ENCODE measurements around the gene SLIT3.

SLIT3 gene

GRCh38 chr5:169298193-169298592, 2.7 kb downstream of the SLIT3 start:
- POLR2A ChIA-PET = interaction anchor here (0.5 kb wide), 1 partner anchor 291 kb away, joined by 3 read pairs; no protein-coding TSS in a partner anchor
- CTCF ChIA-PET = interaction anchor here (0.9 to 1.2 kb wide), 2 partner anchors 9 to 311 kb away, joined by 3 to 4 read pairs; no protein-coding TSS in a partner anchor
- no peak for TF ChIP-seq TARDBP (IDR thresholded peaks at IDR 0.05)
- TF ChIP-seq SP1 (IDR thresholded peaks at IDR 0.05) = no peak
- TF ChIP-seq, protein P1, sequence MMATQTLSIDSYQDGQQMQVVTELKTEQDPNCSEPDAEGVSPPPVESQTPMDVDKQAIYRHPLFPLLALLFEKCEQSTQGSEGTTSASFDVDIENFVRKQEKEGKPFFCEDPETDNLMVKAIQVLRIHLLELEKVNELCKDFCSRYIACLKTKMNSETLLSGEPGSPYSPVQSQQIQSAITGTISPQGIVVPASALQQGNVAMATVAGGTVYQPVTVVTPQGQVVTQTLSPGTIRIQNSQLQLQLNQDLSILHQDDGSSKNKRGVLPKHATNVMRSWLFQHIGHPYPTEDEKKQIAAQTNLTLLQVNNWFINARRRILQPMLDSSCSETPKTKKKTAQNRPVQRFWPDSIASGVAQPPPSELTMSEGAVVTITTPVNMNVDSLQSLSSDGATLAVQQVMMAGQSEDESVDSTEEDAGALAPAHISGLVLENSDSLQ (IDR thresholded peaks at IDR 0.05) = no peak
- no peak for DNase-seq (ENCODE audit: extremely low spot score)

DNA sequence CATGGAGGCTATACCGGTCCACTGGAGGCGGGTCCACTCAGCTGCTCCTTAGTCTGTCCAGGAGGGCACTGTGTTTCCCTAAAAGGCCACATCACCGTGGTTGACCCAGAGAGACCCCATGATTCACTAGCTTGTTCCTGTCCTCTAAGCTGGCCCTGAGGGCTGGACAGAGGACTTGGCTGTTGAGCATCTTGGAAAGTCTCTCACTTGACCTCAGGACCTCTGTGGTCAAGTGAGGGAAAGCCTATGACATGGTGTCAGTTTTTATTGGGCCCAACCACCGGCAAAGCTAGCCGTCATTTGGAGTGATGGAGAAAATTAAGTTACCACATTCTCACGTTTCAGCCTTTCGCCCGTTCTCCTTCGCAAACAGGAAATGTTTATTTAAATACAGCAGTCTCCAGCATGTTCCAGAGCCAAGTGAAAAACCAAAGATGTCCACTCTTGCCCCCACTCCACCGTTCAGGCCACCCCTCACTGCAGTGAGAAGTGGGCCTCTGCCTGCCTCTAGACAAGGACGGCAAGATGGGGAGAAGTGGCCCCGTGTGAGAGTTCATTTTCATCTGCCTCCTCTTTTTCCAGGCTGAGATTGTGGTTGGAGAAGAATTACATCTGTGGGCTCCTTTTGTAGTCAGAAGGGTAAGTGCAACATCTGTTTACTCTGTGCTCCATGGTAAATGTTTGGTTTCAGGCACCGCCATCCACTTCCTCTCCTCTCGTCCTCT, 4.4 kb downstream of the SLIT3 start:
- ChIA-PET CTCF (interaction anchor here (1.2 kb wide), 1 partner anchor 310 kb away, joined by 3 read pairs; no protein-coding TSS in a partner anchor), POLR2A (no interaction called here)
- TF ChIP-seq NFRKB (IDR thresholded peaks at IDR 0.05) (no peak), TARDBP (IDR thresholded peaks at IDR 0.05) (no peak), CTBP1 (IDR thresholded peaks at IDR 0.05; ENCODE audit: borderline replicate concordance) (no peak), BHLHE40 (IDR thresholded peaks at IDR 0.05; ENCODE audit: borderline replicate concordance) (no peak), HDGF (IDR thresholded peaks at IDR 0.05; ENCODE audit: borderline replicate concordance) (no peak), ZNF384 (IDR thresholded peaks at IDR 0.05) (no peak), FOXM1 (IDR thresholded peaks at IDR 0.05; ENCODE audit: borderline replicate concordance) (no peak), FOXK2 (IDR thresholded peaks at IDR 0.05) (no peak), ARNT (IDR thresholded peaks at IDR 0.05) (no peak)
- TF ChIP-seq, protein P1 (IDR thresholded peaks at IDR 0.05) = no peak
- no peak for DNase-seq (ENCODE audit: extremely low spot score)

GRCh38 chr5:169295306-169295705, 5.6 kb downstream of the SLIT3 start:
- ChIA-PET POLR2A (no interaction called here), CTCF (no interaction called here)
- no peak for DNase-seq (ENCODE audit: extremely low spot score)
- TF ChIP-seq ARNT (IDR thresholded peaks at IDR 0.05) (no peak), FOXA1 (IDR thresholded peaks at IDR 0.05) (no peak), ELF4 (IDR thresholded peaks at IDR 0.05) (no peak), BHLHE40 (IDR thresholded peaks at IDR 0.05; ENCODE audit: borderline replicate concordance) (no peak), LEF1 (IDR thresholded peaks at IDR 0.05; ENCODE audit: borderline replicate concordance) (no peak)

- TF ChIP-seq SP1 (IDR thresholded peaks at IDR 0.05) (no peak), BHLHE40 (IDR thresholded peaks at IDR 0.05; ENCODE audit: borderline replicate concordance) (no peak), TARDBP (IDR thresholded peaks at IDR 0.05) (no peak)
- DNase-seq (ENCODE audit: extremely low spot score) = no peak
- CTCF ChIA-PET = no interaction called here
- POLR2A ChIA-PET = no interaction called here
Measured at GRCh38 chr5:169294621-169295020, 6.3 kb downstream of the SLIT3 start.

- TF ChIP-seq SUZ12 (IDR thresholded peaks at IDR 0.05) = no peak
- no peak for TF ChIP-seq HDGF (IDR thresholded peaks at IDR 0.05; ENCODE audit: borderline replicate concordance)
- TF ChIP-seq ZNF384 (IDR thresholded peaks at IDR 0.05) = no peak
- TF ChIP-seq LEF1 (IDR thresholded peaks at IDR 0.05; ENCODE audit: borderline replicate concordance) = no peak
- no peak for TF ChIP-seq TARDBP (IDR thresholded peaks at IDR 0.05)
- no peak for TF ChIP-seq SP1 (IDR thresholded peaks at IDR 0.05)
- no peak for TF ChIP-seq ELF4 (IDR thresholded peaks at IDR 0.05)
- TF ChIP-seq FOXM1 (IDR thresholded peaks at IDR 0.05; ENCODE audit: borderline replicate concordance) = no peak
- TF ChIP-seq FOXK2 (IDR thresholded peaks at IDR 0.05) = no peak
- no peak for TF ChIP-seq L3MBTL2 (conservative IDR thresholded peaks at IDR 0.05)
- no peak for TF ChIP-seq NFRKB (IDR thresholded peaks at IDR 0.05)
- no peak for TF ChIP-seq BHLHE40 (IDR thresholded peaks at IDR 0.05; ENCODE audit: borderline replicate concordance)
- TF ChIP-seq CTBP1 (IDR thresholded peaks at IDR 0.05; ENCODE audit: borderline replicate concordance) = no peak
- TF ChIP-seq, protein P1 (IDR thresholded peaks at IDR 0.05) = no peak
- no peak for TF ChIP-seq FOXA1 (IDR thresholded peaks at IDR 0.05)
- no peak for TF ChIP-seq ARNT (IDR thresholded peaks at IDR 0.05)
- no peak for DNase-seq (ENCODE audit: extremely low spot score)
- CTCF ChIA-PET = interaction anchor here (1.2 kb wide), 1 partner anchor 10 kb away, joined by 3 read pairs; no protein-coding TSS in a partner anchor
- POLR2A ChIA-PET = no interaction called here
Measured at GRCh38 chr5:169291877-169292276, 9.1 kb downstream of the SLIT3 start.

GRCh38 chr5:169290895-169291294, 10.0 kb downstream of the SLIT3 start:
- no peak for DNase-seq (ENCODE audit: extremely low spot score)
- no peak for TF ChIP-seq SP1 (IDR thresholded peaks at IDR 0.05)
- TF ChIP-seq TARDBP (IDR thresholded peaks at IDR 0.05) = no peak
- TF ChIP-seq ELF4 (IDR thresholded peaks at IDR 0.05) = no peak
- no peak for TF ChIP-seq NFRKB (IDR thresholded peaks at IDR 0.05)
- no peak for TF ChIP-seq LEF1 (IDR thresholded peaks at IDR 0.05; ENCODE audit: borderline replicate concordance)
- TF ChIP-seq ARNT (IDR thresholded peaks at IDR 0.05) = no peak
- no peak for TF ChIP-seq SUZ12 (IDR thresholded peaks at IDR 0.05)
- TF ChIP-seq FOXK2 (IDR thresholded peaks at IDR 0.05) = no peak
- POLR2A ChIA-PET = no interaction called here
- CTCF ChIA-PET = no interaction called here

GRCh38 chr5:169289520-169289919, 11.4 kb downstream of the SLIT3 start:
- no peak for DNase-seq (ENCODE audit: extremely low spot score)
- TF ChIP-seq FOXM1 (IDR thresholded peaks at IDR 0.05; ENCODE audit: borderline replicate concordance) (no peak), ZNF384 (IDR thresholded peaks at IDR 0.05) (no peak), NFRKB (IDR thresholded peaks at IDR 0.05) (no peak), SP1 (IDR thresholded peaks at IDR 0.05) (no peak), LEF1 (IDR thresholded peaks at IDR 0.05; ENCODE audit: borderline replicate concordance) (no peak), CTBP1 (IDR thresholded peaks at IDR 0.05; ENCODE audit: borderline replicate concordance) (no peak), BHLHE40 (IDR thresholded peaks at IDR 0.05; ENCODE audit: borderline replicate concordance) (no peak), ELF4 (IDR thresholded peaks at IDR 0.05) (no peak), TARDBP (IDR thresholded peaks at IDR 0.05) (no peak), HDGF (IDR thresholded peaks at IDR 0.05; ENCODE audit: borderline replicate concordance) (no peak), L3MBTL2 (conservative IDR thresholded peaks at IDR 0.05) (no peak), FOXK2 (IDR thresholded peaks at IDR 0.05) (no peak), ARNT (IDR thresholded peaks at IDR 0.05) (no peak), SUZ12 (IDR thresholded peaks at IDR 0.05) (no peak)
- TF ChIP-seq, protein P1 (IDR thresholded peaks at IDR 0.05) = no peak
- POLR2A ChIA-PET = no interaction called here
- CTCF ChIA-PET = interaction anchor here (0.6 to 1.4 kb wide), 3 partner anchors 9 to 137 kb away, joined by 3 to 4 read pairs (median 3); partner anchors contain the start of gene SLIT3
